Measurements from ENCODE around the gene SKAP1. TPM values are rescaled to one million over a fixed set of nuclear protein-coding genes. Genes with fewer than 3 reads are reported as not detected.

Gene SKAP1
- total RNA-seq, 4 donors from 2014 or later, result 1.1 to 1.7 (median 1.2) TPM

GRCh38 chr17:48126532-48126850 is 303.5 kb downstream of the SKAP1 start:
- TF ChIP-seq EP300 (IDR thresholded peaks at IDR 0.05) (no peak), POLR2AphosphoS5 (IDR thresholded peaks at IDR 0.05) (no peak), POLR2A (IDR thresholded peaks at IDR 0.05; ENCODE audit: low read depth) (no peak), CTCF (IDR thresholded peaks at IDR 0.05) (no peak)
- peaks cover 0 to 5% (median 3%) of the 10 kb centered on the region in 4 donors for H3K4me1 ChIP-seq
- intact Hi-C loops (cut with DNase I), result loop anchor here (5.0 kb wide), 1 partner anchor 49 kb away; no protein-coding TSS in a partner anchor
- H3K27me3 ChIP-seq, result no peaks in the 10 kb centered on the region
- no peaks in the 10 kb centered on the region for H3K9me3 ChIP-seq
- WGBS, result 63% methylated on average over 7 of the region's 7 CpGs
- DNase-seq (ENCODE audit: extremely low spot score), result no peak
- H3K36me3 ChIP-seq, result peaks cover 17 to 56% (median 38%) of the 10 kb centered on the region in 4 donors
- no peak overlapping the region for H3K4me3 ChIP-seq
- no peak overlapping the region for H3K27ac ChIP-seq (replicated peaks in 1 of 4)

GRCh38 chr17:48125829-48126531 is 304.0 kb downstream of the SKAP1 start:
- Histone ChIP-seq H3K36me3 (peaks cover 22 to 62% (median 43%) of the 10 kb centered on the region in 4 donors), H3K27ac (replicated peaks in 1 of 4) (no peak overlapping the region), H3K27me3 (no peaks in the 10 kb centered on the region), H3K4me1 (peaks cover 0 to 3% (median under 1%) of the 10 kb centered on the region in 4 donors), H3K9me3 (no peaks in the 10 kb centered on the region), H3K4me3 (no peak overlapping the region)
- TF ChIP-seq POLR2AphosphoS5 (IDR thresholded peaks at IDR 0.05) (no peak), CTCF (IDR thresholded peaks at IDR 0.05) (no peak), EP300 (IDR thresholded peaks at IDR 0.05) (no peak), POLR2A (IDR thresholded peaks at IDR 0.05; ENCODE audit: low read depth) (no peak)
- intact Hi-C loops (cut with DNase I), result loop anchor here (5.0 kb wide), 1 partner anchor 49 kb away; no protein-coding TSS in a partner anchor
- WGBS, result 67% methylated on average over 9 of the region's 9 CpGs
- DNase-seq (ENCODE audit: extremely low spot score), result no peak

- 86% methylated on average over 4 of the region's 4 CpGs for WGBS
- intact Hi-C loops (cut with DNase I), result no loop called here
- Histone ChIP-seq H3K4me3 (no peak overlapping the region), H3K9me3 (no peaks in the 10 kb centered on the region), H3K36me3 (peaks cover 38 to 80% (median 58%) of the 10 kb centered on the region in 4 donors), H3K27ac (replicated peaks in 1 of 4) (no peak overlapping the region), H3K4me1 (no peaks in the 10 kb centered on the region), H3K27me3 (no peaks in the 10 kb centered on the region)
- no peak for DNase-seq (ENCODE audit: extremely low spot score)
- TF ChIP-seq POLR2AphosphoS5 (IDR thresholded peaks at IDR 0.05), result no peak
- TF ChIP-seq POLR2A (IDR thresholded peaks at IDR 0.05; ENCODE audit: low read depth), result no peak
- TF ChIP-seq CTCF (IDR thresholded peaks at IDR 0.05), result no peak
- no peak for TF ChIP-seq EP300 (IDR thresholded peaks at IDR 0.05)
These were observed 306.1 kb downstream of the SKAP1 start for GRCh38 chr17:48123776-48124388.

DNA sequence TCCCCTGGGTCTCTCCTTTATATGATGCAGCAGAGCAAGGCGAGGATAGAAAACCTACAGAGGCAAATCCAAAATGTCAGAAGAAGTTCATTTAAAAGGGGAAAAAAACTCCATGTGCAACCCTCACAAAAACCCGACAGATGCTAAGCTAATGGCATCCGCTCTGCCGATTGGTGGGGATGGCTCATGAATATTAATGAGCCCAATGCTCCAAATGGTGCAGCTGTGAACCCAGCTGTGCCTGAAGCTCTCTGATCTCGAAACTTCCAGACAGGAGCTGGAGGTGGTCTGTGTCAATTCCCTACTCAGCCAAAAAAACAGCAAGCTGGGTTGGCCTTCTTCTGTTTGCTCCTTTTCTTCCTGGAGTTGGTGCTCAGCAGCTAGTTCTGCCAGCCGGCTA is 306.9 kb downstream of the SKAP1 start:
- Histone ChIP-seq H3K27me3 (no peaks in the 10 kb centered on the region), H3K36me3 (peaks cover 42 to 88% (median 66%) of the 10 kb centered on the region in 4 donors), H3K4me1 (no peaks in the 10 kb centered on the region), H3K9me3 (no peaks in the 10 kb centered on the region), H3K27ac (replicated peaks in 1 of 4) (no peak overlapping the region), H3K4me3 (no peak overlapping the region)
- TF ChIP-seq CTCF (IDR thresholded peaks at IDR 0.05), result no peak
- TF ChIP-seq POLR2A (IDR thresholded peaks at IDR 0.05; ENCODE audit: low read depth), result no peak
- no peak for TF ChIP-seq EP300 (IDR thresholded peaks at IDR 0.05)
- TF ChIP-seq POLR2AphosphoS5 (IDR thresholded peaks at IDR 0.05), result no peak
- no peak for DNase-seq (ENCODE audit: extremely low spot score)
- 80% methylated on average over 6 of the region's 6 CpGs for WGBS
- intact Hi-C loops (cut with DNase I), result no loop called here

Data from esophagus muscularis mucosa (tissue), 4 donors.